Right lobe of liver (tissue), 6 donors: ENCODE measurements around the gene PRSS12. TPM values are rescaled to one million over a fixed set of nuclear protein-coding genes. Genes with fewer than 3 reads are reported as not detected.
A peak's percentile ranks its signal among the peaks of the same experiment; 100 is the strongest.

Source experiments
- ATAC-seq, 4 donors: fragments of 200-7000 bp; cut with Tn5 transposase; one replicate each; pipeline ENCODE4 v1.9.1; 2020; ENCODE audit warnings: mild to moderate bottlenecking in 4 of 4, moderate library complexity in 4 of 4
- DNase-seq, 3 donors: peaks; one replicate each; pipeline ENCODE4 v3.0.0-alpha.2; 2020
- H3K27ac ChIP-seq, 3 donors: fragments of 200-600 bp; one replicate each; pipeline ENCODE4 v1.8.0; 2022
- H3K27me3 ChIP-seq, 2 donors: fragments of 200-600 bp; one replicate each; pipeline ENCODE4 v1.8.0; 2022
- H3K36me3 ChIP-seq, 4 donors: fragments of 200-600 bp; sonication (generic) in 1 of 4; one replicate each; pipeline versions ENCODE4 v1.5.1 to v1.8.0; 2017 to 2022; ENCODE audit warnings: control low read depth in 1 of 4
- H3K4me1 ChIP-seq, 4 donors: fragments of 200-600 bp; sonication (generic) in 1 of 4; one replicate each; pipeline versions ENCODE4 v1.5.1 to v1.8.0; 2017 to 2022; ENCODE audit warnings: control low read depth in 1 of 4
- H3K4me3 ChIP-seq, 3 donors: fragments of 200-600 bp; one replicate each; pipeline ENCODE4 v1.8.0; 2022
- H3K9me3 ChIP-seq, 4 donors: fragments of 200-600 bp; sonication (generic) in 1 of 4; one replicate each; pipeline versions ENCODE4 v1.5.1 to v1.8.0; 2017 to 2022; ENCODE audit warnings: control low read depth in 1 of 4
- CTCF ChIP-seq, 4 donors: fragments of 200-600 bp in 3 of 4; fragments of 450-650 bp in 1 of 4; IDR thresholded peaks; one replicate each; pipeline versions ENCODE4 v1.5.1 to v1.8.0; 2016 to 2022; ENCODE audit warnings: antibody characterized with exemption in 4 of 4, mild to moderate bottlenecking in 2 of 4
- POLR2A ChIP-seq: fragments of 450-650 bp; IDR thresholded peaks from one replicate; pipeline ENCODE4 v1.6.1; 2017; ENCODE audit warnings: antibody characterized with exemption, mild to moderate bottlenecking
- WGBS: methylation state at CpG from one replicate; pipeline ENCODE4 v1.1.6; 2018; ENCODE audit warnings: low coverage, low lambda C conversion rate; ENCODE audit not compliant: insufficient coverage; ENCODE audit errors: missing lambda C conversion rate; 5-methylcytosine and 5-hydroxymethylcytosine counted together
- intact Hi-C, 2 donors: fragments of 100-400 bp; cut with DNase I; formaldehyde crosslinking; loops; one replicate each; pipeline versions ENCODE4 v1.11.2 to v1.14.1; 2022
- total RNA-seq, 6 experiments: library from RNA; depleted of rRNA in 2 of 6; stranded (reverse); fragments of >200 nt in 2 of 6; fragmentation: NEBNext Ultra II Directional in 3 of 6; extraction: Animal tissue kit (Norgen Biotek cat#: 25700) in 3 of 6; gene quantifications; one replicate each; pipeline versions ENCODE4 v1.1.0 to v1.2.4, GENCODE V29; 2016 to 2023
- donor health status: DM: no; HTN: yes; CAD: no.
- donor health status: DM: no; HTN: no; CAD: no.
- donor health status: DM: no; HTN: no; CAD: no.
- donor health status: DM: no; HTN: yes; CAD: no.
- donor health status: DM: no; HTN: yes; CAD: no.

PRSS12 gene
- total RNA-seq, 6 experiments from 2014 or later = 0.12 to 1.4 (median 0.74) TPM

DNA sequence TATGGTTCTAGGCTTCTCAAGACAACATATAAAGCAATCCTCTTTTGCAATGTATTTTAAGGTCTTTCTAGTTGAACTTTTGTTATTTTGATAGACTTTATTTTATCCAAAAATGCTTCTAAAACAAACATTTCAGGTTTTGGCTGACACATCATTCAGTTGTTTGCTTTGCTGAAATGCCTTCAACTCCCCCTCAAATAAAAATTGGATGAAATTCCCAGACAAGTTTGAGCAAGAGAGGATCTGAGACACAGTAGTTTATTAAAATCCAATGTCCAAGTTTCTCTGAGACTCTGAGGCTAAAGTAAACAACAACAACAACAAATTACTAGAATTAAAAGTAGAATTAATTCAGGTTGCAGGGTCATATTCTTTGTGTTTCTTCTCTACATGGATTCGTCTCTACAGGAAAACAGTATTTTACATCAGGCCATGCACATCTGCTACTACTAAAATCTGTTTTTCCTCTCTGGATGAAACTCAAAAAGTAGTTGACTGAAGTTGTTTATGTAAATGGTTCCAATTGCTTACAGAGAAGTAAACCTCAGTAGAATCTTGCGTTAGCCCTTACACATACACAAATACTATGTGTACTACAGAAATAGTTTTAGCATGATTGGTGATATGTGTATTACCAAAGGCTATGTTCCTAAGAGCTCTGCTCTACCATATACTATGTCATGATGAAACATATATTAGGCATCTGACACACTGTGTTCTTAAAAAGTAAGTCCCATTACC is 64.9 kb downstream of the PRSS12 start:
- Histone ChIP-seq H3K27ac (no peak overlapping the region), H3K4me1 (peaks cover 0 to 16% (median 2%) of the 10 kb centered on the region in 4 donors), H3K9me3 (no peaks in the 10 kb centered on the region), H3K4me3 (no peak overlapping the region), H3K27me3 (no peaks in the 10 kb centered on the region), H3K36me3 (no peaks in the 10 kb centered on the region)
- DNase-seq (no peak), ATAC-seq (peak in 3 of 4 donors; percentile 26 to 41 (median 37))
- intact Hi-C loops = loop anchor here in 1 of 2 donors (10.0 kb wide), 1 partner anchor 67 kb away; the partner anchor contains the start of gene PRSS12
- TF ChIP-seq CTCF (IDR thresholded peaks at IDR 0.05) (no peak), POLR2A (no peak)
- WGBS = 47% methylated on average over 2 of the region's 2 CpGs

- no peak for ATAC-seq
- H3K36me3 ChIP-seq = peaks cover 0 to 1% (median 0%) of the 10 kb centered on the region in 4 donors
- H3K4me3 ChIP-seq = no peak overlapping the region
- no peaks in the 10 kb centered on the region for H3K9me3 ChIP-seq
- 91% methylated on average over 3 of the region's 3 CpGs for WGBS
- intact Hi-C loops = loop anchor here in 1 of 2 donors (10.0 kb wide), 1 partner anchor 68 kb away; the partner anchor contains the start of gene PRSS12
- H3K27me3 ChIP-seq = no peaks in the 10 kb centered on the region
- H3K27ac ChIP-seq = no peak overlapping the region
- TF ChIP-seq POLR2A (no peak), CTCF (IDR thresholded peaks at IDR 0.05) (no peak)
- peaks cover 0 to 24% (median 2%) of the 10 kb centered on the region in 4 donors for H3K4me1 ChIP-seq
- DNase-seq = no peak
Observed at GRCh38 chr4:118286685-118287084, 66.1 kb downstream of the PRSS12 start.

DNA sequence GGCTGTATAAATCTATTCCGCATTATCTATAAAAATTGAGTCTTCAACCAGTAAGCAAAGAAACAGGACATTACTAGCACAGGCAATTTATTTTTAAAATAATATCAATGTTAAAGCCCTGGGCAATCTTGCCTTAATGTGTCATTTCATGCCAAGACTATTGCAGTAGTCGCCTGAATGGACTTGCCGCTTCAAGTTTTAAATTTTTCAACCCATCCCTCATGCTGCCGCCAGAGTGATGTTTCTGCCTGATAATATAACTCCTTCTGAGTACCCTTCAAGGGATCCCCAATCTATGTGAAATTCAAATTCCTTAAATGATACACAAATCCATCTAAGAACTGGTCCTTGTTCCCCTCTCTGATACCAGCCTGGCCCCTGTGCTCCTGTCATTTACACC is 66.9 kb downstream of the PRSS12 start:
- no peak overlapping the region for H3K27ac ChIP-seq
- H3K36me3 ChIP-seq = peaks cover 0 to 7% (median 0%) of the 10 kb centered on the region in 4 donors
- WGBS = 97% methylated on average over 4 of the region's 4 CpGs
- TF ChIP-seq CTCF (IDR thresholded peaks at IDR 0.05) (no peak), POLR2A (no peak)
- H3K4me3 ChIP-seq = no peak overlapping the region
- no peaks in the 10 kb centered on the region for H3K27me3 ChIP-seq
- intact Hi-C loops = loop anchor here in 1 of 2 donors (10.0 kb wide), 1 partner anchor 69 kb away; the partner anchor contains the start of gene PRSS12
- ATAC-seq = no peak
- H3K9me3 ChIP-seq = no peaks in the 10 kb centered on the region
- no peak for DNase-seq
- peaks cover 0 to 31% (median 4%) of the 10 kb centered on the region in 4 donors for H3K4me1 ChIP-seq

GRCh38 chr4:118284169-118284568 is 68.6 kb downstream of the PRSS12 start:
- H3K27ac ChIP-seq = no peak overlapping the region
- H3K4me1 ChIP-seq = peaks cover 0 to 42% (median 4%) of the 10 kb centered on the region in 4 donors
- H3K27me3 ChIP-seq = no peaks in the 10 kb centered on the region
- no peak for DNase-seq
- H3K36me3 ChIP-seq = peaks cover 0 to 14% (median 4%) of the 10 kb centered on the region in 4 donors
- WGBS = 47% methylated on average over 2 of the region's 3 CpGs
- intact Hi-C loops = loop anchor here in 1 of 2 donors (10.0 kb wide), 1 partner anchor 71 kb away; the partner anchor contains the start of gene PRSS12
- no peak for TF ChIP-seq POLR2A
- TF ChIP-seq CTCF (IDR thresholded peaks at IDR 0.05) = no peak
- H3K9me3 ChIP-seq = no peaks in the 10 kb centered on the region
- ATAC-seq = peak in 1 of 4 donors; percentile 4
- H3K4me3 ChIP-seq = no peak overlapping the region
